Fibroblast of mammary gland (primary cell): ENCODE results near the gene PDE9A.
A peak's percentile ranks its signal among the peaks of the same experiment; 100 is the strongest.

Experiments
- DNase-seq: peaks from one replicate; pipeline ENCODE4 v3.0.0-alpha.2; 2010; ENCODE audit warnings: low read depth
- H3K4me3 ChIP-seq: 2 replicates; pipeline ENCODE4 v1.5.1; 2011; ENCODE audit warnings: low read depth, mild to moderate bottlenecking, low read length, moderate library complexity; ENCODE audit not compliant: control insufficient read depth
- CTCF ChIP-seq: conservative IDR thresholded peaks from 2 replicates; pipeline ENCODE4 v1.5.1; 2011; ENCODE audit warnings: low read depth, low read length, inconsistent platforms; ENCODE audit not compliant: control insufficient read depth, insufficient read depth

PDE9A gene

GRCh38 chr21:42683371-42684108, 30.1 kb downstream of the PDE9A start:
- no peak for DNase-seq
- no peak overlapping the region for H3K4me3 ChIP-seq
- TF ChIP-seq CTCF: no peak

- DNase-seq: peak; percentile 53
- peak overlapping the region; percentile 46 for H3K4me3 ChIP-seq
- no peak for TF ChIP-seq CTCF
Observed at GRCh38 chr21:42684109-42684916, 30.9 kb downstream of the PDE9A start.

GRCh38 chr21:42685036-42685435, 31.6 kb downstream of the PDE9A start:
- no peak for TF ChIP-seq CTCF
- DNase-seq: no peak
- H3K4me3 ChIP-seq: peak overlapping the region; percentile 46

GRCh38 chr21:42685954-42686500, 32.6 kb downstream of the PDE9A start:
- no peak for DNase-seq
- no peak for TF ChIP-seq CTCF
- no peak overlapping the region for H3K4me3 ChIP-seq

- DNase-seq: no peak
- no peak for TF ChIP-seq CTCF
- H3K4me3 ChIP-seq: no peak overlapping the region
Observed at GRCh38 chr21:42687796-42688195, 34.4 kb downstream of the PDE9A start.

- TF ChIP-seq CTCF: no peak
- no peak overlapping the region for H3K4me3 ChIP-seq
- DNase-seq: no peak
Observed at GRCh38 chr21:42688226-42688840, 34.9 kb downstream of the PDE9A start.
